HG03457 (cell line): ENCODE data around the gene PSMD3.
"Not testable (repeated sequence)": the region's sequence is repeated elsewhere in the genome, so short reads cannot be mapped to it uniquely, and the experiment has no call there.

ENCODE experiments used
- ATAC-seq: cut with Tn5 transposase; IDR thresholded peaks from one replicate; pipeline ENCODE4 v1.9.1; 2021; ENCODE audit warnings: moderate number of reproducible peaks; ENCODE audit not compliant: unreplicated experiment

PSMD3 gene

GRCh38 chr17:39995438-39995837, 14.8 kb downstream of the PSMD3 start:
- no peak for ATAC-seq

GRCh38 chr17:39996162-39996561, 15.6 kb downstream of the PSMD3 start:
- no peak for ATAC-seq

GRCh38 chr17:39996800-39997199, 16.2 kb downstream of the PSMD3 start:
- no peak for ATAC-seq

GRCh38 chr17:39997543-39997942, 16.9 kb downstream of the PSMD3 start:
- no peak for ATAC-seq

GRCh38 chr17:39999067-39999466, 18.5 kb downstream of the PSMD3 start:
- no peak for ATAC-seq

- no peak for ATAC-seq
Measured at GRCh38 chr17:40000161-40000560, 19.6 kb downstream of the PSMD3 start.

- not testable (repeated sequence) for ATAC-seq
Measured at GRCh38 chr17:40001335-40001734, 20.7 kb downstream of the PSMD3 start.

- no peak for ATAC-seq
Measured at GRCh38 chr17:40004072-40004471, 23.5 kb downstream of the PSMD3 start.

GRCh38 chr17:40004712-40005111, 24.1 kb downstream of the PSMD3 start:
- no peak for ATAC-seq

GRCh38 chr17:40005520-40005919, 24.9 kb downstream of the PSMD3 start:
- ATAC-seq: no peak

- not testable (repeated sequence) for ATAC-seq
Measured at GRCh38 chr17:40010946-40011500, 30.4 kb downstream of the PSMD3 start.

- ATAC-seq: not testable (repeated sequence)
Measured at GRCh38 chr17:40012017-40012647, 31.5 kb downstream of the PSMD3 start.

- ATAC-seq: no peak
Measured at GRCh38 chr17:40014375-40014980, 33.9 kb downstream of the PSMD3 start.

GRCh38 chr17:40015005-40015997, 34.7 kb downstream of the PSMD3 start, which contains the start of gene CSF3:
Gene CSF3 (plus strand): TSS chr17:40015440. CDS start chr17:40015475, 35 bp downstream.
- no peak for ATAC-seq

- ATAC-seq: no peak
Measured at GRCh38 chr17:40015998-40016985, 35.7 kb downstream of the PSMD3 start.

GRCh38 chr17:40017422-40018080, 36.9 kb downstream of the PSMD3 start:
- no peak for ATAC-seq

GRCh38 chr17:40018211-40019121, 37.9 kb downstream of the PSMD3 start:
- ATAC-seq: no peak
